HepG2 (cell line): ENCODE measurements around the gene HNRNPF. TPM values are rescaled to one million over a fixed set of nuclear protein-coding genes. Genes with fewer than 3 reads are reported as not detected.

ENCODE experiments used
- ATF5 ChIP-seq: sonication (generic); formaldehyde crosslinking; IDR thresholded peaks from 2 replicates; pipeline ENCODE4 v1.4.0; 2020; ENCODE audit warnings: mild to moderate bottlenecking, low read depth, missing genetic modification reagents
- ETS1 ChIP-seq: sonication (generic); formaldehyde crosslinking; IDR thresholded peaks from 2 replicates; pipeline ENCODE4 v1.4.0; 2020; ENCODE audit warnings: missing genetic modification reagents
- FUBP1 ChIP-seq: sonication (generic); formaldehyde crosslinking; IDR thresholded peaks from 2 replicates; pipeline ENCODE4 v1.5.1; 2020; ENCODE audit warnings: missing genetic modification reagents, mild to moderate bottlenecking, borderline replicate concordance
- HNRNPUL1 ChIP-seq: fragments of 200-400 bp; formaldehyde crosslinking; IDR thresholded peaks from 2 replicates; pipeline ENCODE4 v1.6.1; 2017; ENCODE audit warnings: low read depth, mild to moderate bottlenecking, low read length, moderate library complexity
- KLF13 ChIP-seq: sonication (generic); formaldehyde crosslinking; IDR thresholded peaks from 2 replicates; pipeline ENCODE4 v1.4.0; 2020; ENCODE audit warnings: mild to moderate bottlenecking, missing genetic modification reagents
- PHF8 ChIP-seq: sonication (generic); formaldehyde crosslinking; IDR thresholded peaks from 2 replicates; pipeline ENCODE4 v1.5.0; 2020; ENCODE audit warnings: missing genetic modification reagents
- RARA ChIP-seq: IDR thresholded peaks from 2 replicates; pipeline ENCODE4 v1.6.1; 2016; ENCODE audit warnings: missing genetic modification reagents, missing compliant biosample characterization
- RORA ChIP-seq: sonication (generic); formaldehyde crosslinking; IDR thresholded peaks from 2 replicates; pipeline ENCODE4 v1.5.0; 2020; ENCODE audit warnings: mild to moderate bottlenecking, missing genetic modification reagents, moderate library complexity
- SAP130 ChIP-seq: IDR thresholded peaks from 2 replicates; pipeline ENCODE4 v1.6.1; 2016; ENCODE audit warnings: low read depth
- TRAFD1 ChIP-seq: sonication (generic); formaldehyde crosslinking; IDR thresholded peaks from 2 replicates; pipeline ENCODE4 v1.5.1; 2020; ENCODE audit warnings: missing genetic modification reagents, mild to moderate bottlenecking, borderline replicate concordance
- ZNF136 ChIP-seq: sonication (generic); formaldehyde crosslinking; IDR thresholded peaks from 2 replicates; pipeline ENCODE4 v1.8.1; 2022; ENCODE audit warnings: low read depth, mild to moderate bottlenecking, moderate library complexity, missing genetic modification reagents
- ZNF530 ChIP-seq: sonication (generic); formaldehyde crosslinking; IDR thresholded peaks from 2 replicates; pipeline ENCODE4 v1.5.0; 2020; ENCODE audit warnings: low read depth, mild to moderate bottlenecking, missing genetic modification reagents
- ZNF552 ChIP-seq: sonication (generic); formaldehyde crosslinking; IDR thresholded peaks from 2 replicates; pipeline ENCODE4 v1.9.0; 2022; ENCODE audit warnings: missing genetic modification reagents, mild to moderate bottlenecking, borderline replicate concordance
- ZNF569 ChIP-seq: sonication (generic); formaldehyde crosslinking; IDR thresholded peaks from 2 replicates; pipeline ENCODE4 v1.5.0; 2020; ENCODE audit warnings: mild to moderate bottlenecking, missing genetic modification reagents, moderate library complexity, borderline replicate concordance
- ZNF660 ChIP-seq: sonication (generic); formaldehyde crosslinking; IDR thresholded peaks from 2 replicates; pipeline ENCODE4 v1.5.1; 2020; ENCODE audit warnings: mild to moderate bottlenecking, low read depth, missing genetic modification reagents, borderline replicate concordance
- ZNF766 ChIP-seq: sonication (generic); formaldehyde crosslinking; IDR thresholded peaks from 2 replicates; pipeline ENCODE4 v1.5.0; 2020; ENCODE audit warnings: missing genetic modification reagents, borderline replicate concordance
- ZNF776 ChIP-seq: sonication (generic); formaldehyde crosslinking; IDR thresholded peaks from 2 replicates; pipeline ENCODE4 v1.4.0; 2020; ENCODE audit warnings: mild to moderate bottlenecking, missing genetic modification reagents
- polyA plus RNA-seq, 8 experiments: library from polyadenylated mRNA; depleted of rRNA in 3 of 8; stranded (reverse) in 7 of 8; unstranded in 1 of 8; fragments of >200 nt; fragmentation: Illumina TruSeq in 4 of 8; extraction: Trizol in 4 of 8; gene quantifications; 2 replicates each; pipeline versions ENCODE4 v1.2.1 to v1.2.3, GENCODE V29; 2011 to 2016; ENCODE audit warnings: low read depth in 4 of 8, missing spikeins in 1 of 8, mixed read lengths in 1 of 8; ENCODE audit not compliant: insufficient read depth in 1 of 8
- total RNA-seq, 5 experiments: library from RNA; depleted of rRNA; stranded (reverse); fragments of >200 nt; fragmentation: Illumina TruSeq; extraction: Trizol; gene quantifications; 2 replicates each; pipeline ENCODE4 v1.2.3, GENCODE V29; 2016; ENCODE audit warnings: low read depth in 1 of 5
- TF ChIP-seq, protein P1 (sequence below): sonication (generic); formaldehyde crosslinking; IDR thresholded peaks from 2 replicates; pipeline ENCODE4 v1.5.1; 2020; ENCODE audit warnings: mild to moderate bottlenecking, moderate library complexity, missing genetic modification reagents

HNRNPF gene
- total and polyA plus RNA-seq, 2 of the 13 experiments (the other 11 are each of a cell fraction or from before 2014, with no cell fraction given), result 166 to 308 TPM

- peak; percentile 60; the same call in 1 of the 2 replicates for TF ChIP-seq FUBP1 (CRISPR knock-in tag)
- peak; percentile 83 for TF ChIP-seq ZNF776
- TF ChIP-seq RARA (CRISPR knock-in tag), result peak; percentile 93
- TF ChIP-seq, protein P1, sequence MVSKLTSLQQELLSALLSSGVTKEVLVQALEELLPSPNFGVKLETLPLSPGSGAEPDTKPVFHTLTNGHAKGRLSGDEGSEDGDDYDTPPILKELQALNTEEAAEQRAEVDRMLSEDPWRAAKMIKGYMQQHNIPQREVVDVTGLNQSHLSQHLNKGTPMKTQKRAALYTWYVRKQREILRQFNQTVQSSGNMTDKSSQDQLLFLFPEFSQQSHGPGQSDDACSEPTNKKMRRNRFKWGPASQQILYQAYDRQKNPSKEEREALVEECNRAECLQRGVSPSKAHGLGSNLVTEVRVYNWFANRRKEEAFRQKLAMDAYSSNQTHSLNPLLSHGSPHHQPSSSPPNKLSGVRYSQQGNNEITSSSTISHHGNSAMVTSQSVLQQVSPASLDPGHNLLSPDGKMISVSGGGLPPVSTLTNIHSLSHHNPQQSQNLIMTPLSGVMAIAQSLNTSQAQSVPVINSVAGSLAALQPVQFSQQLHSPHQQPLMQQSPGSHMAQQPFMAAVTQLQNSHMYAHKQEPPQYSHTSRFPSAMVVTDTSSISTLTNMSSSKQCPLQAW, result no peak; the same call in 1 of the 2 replicates
- TF ChIP-seq ZNF136, result peak; percentile 88
- no peak for TF ChIP-seq HNRNPUL1
- peak; percentile 84 for TF ChIP-seq ZNF530
- no peak; the same call in none of the 2 replicates for TF ChIP-seq ZNF766 (CRISPR knock-in tag)
- 0 out of 2 replicates have a peak, but pooled peaks have one; percentile 39 for TF ChIP-seq RORA
- TF ChIP-seq TRAFD1 (CRISPR knock-in tag), result 0 out of 2 replicates have a peak, but pooled peaks have one; percentile 84
- no peak for TF ChIP-seq ZNF660 (CRISPR knock-in tag)
- peak; percentile 99; the same call in 1 of the 2 replicates for TF ChIP-seq ZNF552 (CRISPR knock-in tag)
- TF ChIP-seq ZNF569 (CRISPR knock-in tag), result peak; percentile 55; the same call in 1 of the 2 replicates
- TF ChIP-seq PHF8 (CRISPR knock-in tag), result peak; percentile 68
- peak; percentile 98 for TF ChIP-seq ATF5
- TF ChIP-seq SAP130 (CRISPR knock-in tag), result peak; percentile 95
- TF ChIP-seq KLF13 (CRISPR knock-in tag), result no peak
- peak; percentile 87; the same call in 1 of the 2 replicates for TF ChIP-seq ETS1 (CRISPR knock-in tag)
Measured at GRCh38 chr10:43420369-43421200, 11.6 kb upstream of the HNRNPF start (continued).
